Fibroblast of villous mesenchyme (primary cell): ENCODE data around the gene MS4A3. TPM values are rescaled to one million over a fixed set of nuclear protein-coding genes. Genes with fewer than 3 reads are reported as not detected.

Source experiments
- DNase-seq: peaks from one replicate; pipeline ENCODE4 v3.0.0-alpha.2; 2010; ENCODE audit warnings: low read depth
- H3K4me3 ChIP-seq: 2 replicates; pipeline ENCODE4 v1.5.1; 2011; ENCODE audit warnings: low read depth, mild to moderate bottlenecking, low read length
- total RNA-seq: library from RNA; depleted of rRNA; stranded (reverse); fragments of >200 nt; gene quantifications from 2 replicates; pipeline ENCODE4 v1.2.3, GENCODE V29; 2012
- TF ChIP-seq, protein P1 (sequence below): IDR thresholded peaks from 2 replicates; pipeline ENCODE4 v1.5.1; 2012; ENCODE audit warnings: low read depth, mild to moderate bottlenecking, low read length; ENCODE audit not compliant: insufficient read depth

Gene MS4A3
- total RNA-seq, 1 donor, result not detected

DNA sequence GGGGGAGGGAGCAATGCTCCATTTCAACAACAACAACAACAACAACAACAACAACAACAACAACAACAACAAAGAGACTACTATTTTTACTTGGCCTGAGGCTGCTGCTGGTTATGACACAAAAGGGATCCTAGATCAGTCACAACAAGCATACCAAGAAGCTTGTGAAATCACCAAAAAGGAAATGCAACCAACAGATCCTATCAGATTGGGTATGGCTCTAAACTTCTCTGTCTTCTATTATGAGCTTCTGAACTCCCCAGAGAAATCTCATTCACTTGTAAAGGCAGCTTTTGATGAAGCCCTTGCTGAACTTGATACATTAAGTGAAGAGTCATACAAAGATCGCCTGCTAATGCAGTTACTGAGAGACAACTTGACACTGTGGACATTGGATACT is 21.5 kb downstream of the MS4A3 start:
- no peak overlapping the region for H3K4me3 ChIP-seq
- no peak for DNase-seq
- TF ChIP-seq, protein P1, sequence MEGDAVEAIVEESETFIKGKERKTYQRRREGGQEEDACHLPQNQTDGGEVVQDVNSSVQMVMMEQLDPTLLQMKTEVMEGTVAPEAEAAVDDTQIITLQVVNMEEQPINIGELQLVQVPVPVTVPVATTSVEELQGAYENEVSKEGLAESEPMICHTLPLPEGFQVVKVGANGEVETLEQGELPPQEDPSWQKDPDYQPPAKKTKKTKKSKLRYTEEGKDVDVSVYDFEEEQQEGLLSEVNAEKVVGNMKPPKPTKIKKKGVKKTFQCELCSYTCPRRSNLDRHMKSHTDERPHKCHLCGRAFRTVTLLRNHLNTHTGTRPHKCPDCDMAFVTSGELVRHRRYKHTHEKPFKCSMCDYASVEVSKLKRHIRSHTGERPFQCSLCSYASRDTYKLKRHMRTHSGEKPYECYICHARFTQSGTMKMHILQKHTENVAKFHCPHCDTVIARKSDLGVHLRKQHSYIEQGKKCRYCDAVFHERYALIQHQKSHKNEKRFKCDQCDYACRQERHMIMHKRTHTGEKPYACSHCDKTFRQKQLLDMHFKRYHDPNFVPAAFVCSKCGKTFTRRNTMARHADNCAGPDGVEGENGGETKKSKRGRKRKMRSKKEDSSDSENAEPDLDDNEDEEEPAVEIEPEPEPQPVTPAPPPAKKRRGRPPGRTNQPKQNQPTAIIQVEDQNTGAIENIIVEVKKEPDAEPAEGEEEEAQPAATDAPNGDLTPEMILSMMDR, result no peak

DNA sequence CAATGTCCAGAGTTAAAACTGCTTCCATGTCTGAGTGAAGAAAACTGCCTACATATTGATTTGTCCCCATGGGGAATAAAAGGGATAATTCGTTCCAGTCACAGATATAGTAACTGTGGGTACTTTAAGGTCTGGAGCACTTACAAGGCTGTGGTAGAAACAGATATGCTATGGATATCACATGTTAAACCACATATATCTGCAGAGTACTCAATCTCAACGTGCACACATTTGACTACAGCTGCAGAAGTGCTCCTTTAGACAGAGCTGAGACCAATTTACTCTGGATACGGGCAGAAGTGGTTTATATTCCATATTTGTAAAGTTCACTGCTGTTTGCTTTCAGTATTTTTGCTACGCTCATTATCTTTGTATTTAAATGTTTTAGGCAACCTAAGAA is 22.3 kb downstream of the MS4A3 start:
- DNase-seq, result no peak

DNA sequence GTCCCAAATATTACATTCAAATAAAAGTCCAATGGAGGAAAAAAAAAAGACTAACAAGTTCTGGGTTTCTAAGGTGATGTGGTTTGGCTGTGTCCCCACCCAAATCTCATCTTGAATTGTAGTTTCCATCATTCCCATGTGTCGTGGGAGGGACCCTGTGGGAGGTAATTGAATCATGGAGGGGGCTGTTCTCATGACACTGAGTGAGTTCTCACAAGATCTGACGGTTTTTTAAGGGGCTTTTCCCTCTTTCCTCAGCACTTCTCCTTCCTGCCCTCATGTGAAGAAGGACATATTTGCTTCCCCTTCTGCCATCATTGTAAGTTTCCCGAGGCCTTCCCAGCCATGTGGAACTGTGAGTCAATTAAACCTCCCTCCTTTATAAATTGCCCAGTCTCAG is 24.1 kb downstream of the MS4A3 start:
- TF ChIP-seq, protein P1, result no peak
- no peak for DNase-seq
- no peak overlapping the region for H3K4me3 ChIP-seq

More for the DNA sequence above, 22.3 kb downstream of the MS4A3 start:
- H3K4me3 ChIP-seq, result no peak overlapping the region
- TF ChIP-seq, protein P1, result no peak

DNA sequence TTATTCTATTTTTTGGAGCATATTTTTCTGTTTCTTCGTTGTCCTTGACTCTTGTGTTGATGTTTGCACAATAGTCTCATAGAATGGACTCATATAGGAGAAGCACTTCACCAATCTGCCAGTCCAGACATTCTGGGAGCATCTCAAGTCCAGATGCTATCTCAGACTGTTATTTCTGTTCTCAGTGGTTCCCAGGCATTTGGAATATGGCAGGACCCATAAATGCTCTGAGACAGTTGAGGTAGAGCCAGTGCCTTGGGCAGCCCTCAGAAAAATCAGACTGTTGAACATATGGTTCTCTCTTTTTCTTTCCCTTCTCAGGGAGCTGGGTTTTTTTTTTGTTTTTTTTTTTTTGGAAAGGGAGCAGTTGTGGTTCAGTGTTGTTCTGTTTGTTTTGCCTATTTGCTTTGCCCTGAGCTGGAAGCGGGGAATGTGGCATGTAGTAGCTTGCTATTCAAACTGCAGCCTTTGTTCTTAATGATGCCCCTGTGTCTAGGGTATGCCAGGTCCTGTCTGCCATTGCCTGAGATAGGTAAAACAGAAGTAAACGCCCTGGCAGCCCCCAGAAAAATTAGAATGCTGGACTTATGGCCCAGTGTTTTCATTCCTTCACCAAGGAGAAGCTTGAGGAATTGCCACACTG is 28.3 kb downstream of the MS4A3 start:
- TF ChIP-seq, protein P1, result no peak
- H3K4me3 ChIP-seq, result no peak overlapping the region
- DNase-seq, result no peak

DNA sequence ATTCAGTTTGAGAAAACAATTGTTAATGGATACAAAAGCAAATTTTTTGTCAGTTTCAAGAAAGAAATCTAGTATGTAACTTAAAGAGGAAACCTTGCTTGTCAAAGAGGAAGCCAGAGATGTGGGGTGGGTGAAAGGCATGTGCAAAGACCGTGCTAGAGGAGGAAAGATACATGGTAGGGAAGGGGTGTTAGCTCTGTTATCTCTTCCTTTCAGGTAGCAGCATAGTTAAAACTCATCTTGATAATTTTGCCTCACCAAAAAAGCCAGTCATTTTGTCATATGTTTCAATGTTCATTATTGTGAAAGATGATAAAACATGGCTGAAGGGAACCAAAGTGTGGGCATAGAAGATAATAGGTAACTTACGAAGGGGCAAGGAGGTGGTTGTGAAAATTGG is 29.4 kb downstream of the MS4A3 start:
- TF ChIP-seq, protein P1, result no peak
- H3K4me3 ChIP-seq, result no peak overlapping the region
- no peak for DNase-seq

DNA sequence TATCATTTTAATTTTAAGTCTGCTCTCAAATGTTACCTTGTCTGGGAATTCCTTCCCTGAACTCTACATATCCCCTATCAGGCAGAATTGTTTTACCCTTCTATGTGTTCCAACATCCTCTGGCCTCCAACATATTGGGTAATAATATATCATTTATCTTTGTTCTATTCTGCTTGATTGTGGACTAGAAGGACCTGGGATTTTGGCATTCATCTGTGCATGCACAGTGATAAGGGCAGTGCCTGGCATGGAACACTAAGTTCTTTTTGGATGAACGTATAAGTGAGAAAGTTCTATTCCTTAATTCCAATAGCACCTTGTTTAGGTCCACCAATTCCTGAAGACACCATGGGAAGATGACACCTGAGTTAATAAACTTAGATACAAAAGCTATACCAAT is 30.8 kb downstream of the MS4A3 start:
- no peak overlapping the region for H3K4me3 ChIP-seq

More for the DNA sequence above, 30.8 kb downstream of the MS4A3 start:
- TF ChIP-seq, protein P1, result no peak
- no peak for DNase-seq
